Measurements from ENCODE around the gene DAP.

Gene DAP

GRCh38 chr5:10709409-10709808, 51.6 kb downstream of the DAP start:
- no peak for DNase-seq

GRCh38 chr5:10708189-10708944, 52.7 kb downstream of the DAP start:
- DNase-seq: no peak

- no peak for DNase-seq
Measured at GRCh38 chr5:10707198-10708142, 53.6 kb downstream of the DAP start.

GRCh38 chr5:10706326-10706725, 54.7 kb downstream of the DAP start:
- no peak for DNase-seq

GRCh38 chr5:10705747-10706146, 55.3 kb downstream of the DAP start:
- no peak for DNase-seq

- DNase-seq: no peak
Measured at GRCh38 chr5:10704949-10705621, 55.9 kb downstream of the DAP start.

DNA sequence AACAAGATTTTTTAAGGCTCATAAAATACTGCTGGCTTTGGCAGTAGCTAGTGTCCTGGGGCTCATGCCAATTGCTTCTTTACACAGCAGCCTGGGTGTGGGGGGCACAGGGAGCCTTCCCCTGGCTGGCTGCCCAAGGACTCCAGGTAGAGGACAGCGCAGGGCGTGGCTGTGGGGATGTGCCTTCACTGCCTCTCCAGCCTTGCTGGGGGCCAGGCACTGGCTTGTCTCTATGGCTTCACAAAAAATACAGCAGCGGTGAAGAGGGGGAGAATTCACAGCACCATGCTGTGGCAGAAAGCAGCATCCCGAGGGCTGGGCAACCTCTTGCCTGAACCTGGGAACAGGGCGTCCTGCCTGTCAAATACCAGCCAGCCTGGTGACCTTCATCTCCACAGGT, 57.4 kb downstream of the DAP start:
- DNase-seq: no peak

GRCh38 chr5:10702911-10703491, 58.0 kb downstream of the DAP start:
- DNase-seq: no peak

- no peak for DNase-seq
Measured at GRCh38 chr5:10702040-10702629, 58.9 kb downstream of the DAP start.

DNA sequence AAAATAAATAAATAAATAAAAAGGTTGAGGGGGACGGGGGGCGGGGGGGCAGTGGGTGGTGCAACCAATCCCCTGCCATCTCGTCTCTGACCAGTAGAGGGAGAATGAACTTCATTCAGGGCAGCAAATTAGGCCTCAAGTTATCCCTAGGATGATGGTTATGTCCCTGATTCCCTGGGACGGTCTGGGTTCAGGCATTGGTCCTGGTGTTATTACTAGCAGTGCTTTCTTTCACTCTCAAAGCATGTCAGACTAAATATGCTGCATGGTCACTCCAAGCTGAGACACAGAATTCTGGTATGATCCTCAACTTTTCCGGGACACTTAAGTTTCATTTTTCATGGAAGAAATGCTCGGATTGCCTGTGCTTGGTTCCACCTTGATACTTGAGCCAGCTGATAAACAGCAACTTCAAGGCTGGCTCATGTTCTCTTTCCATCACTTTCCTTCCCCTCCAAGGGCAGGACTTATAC, 59.4 kb downstream of the DAP start:
- peak; percentile 34 to 41 for DNase-seq

GRCh38 chr5:10700516-10700915, 60.5 kb downstream of the DAP start:
- no peak for DNase-seq

- DNase-seq: no peak
Measured at GRCh38 chr5:10699987-10700386, 61.0 kb downstream of the DAP start.

DNA sequence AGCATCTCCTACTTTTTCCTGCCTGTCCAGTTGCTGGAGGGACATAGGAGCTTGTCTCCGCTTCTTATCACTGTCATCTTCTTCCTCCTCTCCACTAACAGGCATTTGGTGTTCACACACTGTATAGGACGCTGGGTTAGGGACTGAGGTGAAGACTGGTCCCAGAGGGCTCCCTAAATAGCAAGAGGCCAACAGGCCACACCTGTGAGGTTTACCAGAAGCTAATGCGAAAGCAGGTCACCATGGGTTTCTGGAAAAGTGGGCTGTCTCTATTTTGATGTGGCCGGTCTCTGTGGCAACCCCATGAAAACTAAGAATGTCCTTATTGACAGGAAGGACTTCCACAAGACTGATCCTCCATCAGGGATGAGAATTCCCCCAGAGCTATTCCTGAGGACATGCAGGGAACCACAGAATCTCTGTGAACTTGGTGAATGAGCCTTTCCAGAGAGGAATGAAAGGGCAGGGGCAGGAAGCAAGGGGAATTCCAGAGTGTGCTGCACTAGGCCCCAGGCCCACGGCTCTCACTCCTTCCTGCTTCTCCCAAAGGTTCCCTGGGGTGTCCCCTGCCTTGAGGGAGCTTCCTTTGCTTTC, 61.7 kb downstream of the DAP start:
- no peak for DNase-seq

DNA sequence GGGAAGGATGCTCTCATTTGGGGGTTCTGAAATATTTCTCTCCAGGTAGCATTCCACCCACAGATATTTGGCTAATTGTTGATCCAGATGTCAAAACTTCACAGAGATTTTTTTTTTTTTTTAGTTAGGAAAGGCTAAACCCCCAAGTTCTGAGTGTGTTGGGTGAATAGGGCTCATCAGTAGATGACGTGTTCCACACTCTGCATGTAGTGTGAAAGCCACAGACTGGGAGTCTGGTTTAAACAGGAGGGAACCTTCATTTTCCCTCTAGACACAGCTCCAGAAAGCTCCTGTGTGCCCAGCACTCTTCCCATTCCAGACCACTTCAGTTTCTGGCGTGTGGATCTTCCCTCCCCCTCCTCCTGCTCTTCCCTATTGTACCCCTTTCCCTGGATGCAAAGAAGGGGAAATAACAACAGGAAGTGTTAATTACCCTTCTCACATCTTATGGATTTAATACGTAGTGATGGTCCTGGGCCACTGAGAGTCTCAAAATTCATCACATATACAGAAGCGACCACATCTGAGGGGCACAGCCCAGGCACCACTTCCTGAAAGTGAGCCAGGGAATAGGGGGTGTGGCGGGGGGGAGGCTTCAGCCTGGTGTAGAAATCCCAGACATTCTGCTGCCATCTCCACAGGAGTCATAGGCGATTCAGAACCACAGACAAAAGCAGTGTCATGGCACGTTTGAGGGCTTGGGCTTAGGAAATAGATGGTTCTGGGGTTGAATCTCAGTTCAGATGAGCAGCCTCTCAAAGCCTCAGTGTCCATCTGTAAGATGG, 65.1 kb downstream of the DAP start:
- DNase-seq: no peak

GRCh38 chr5:10695055-10695649, 65.9 kb downstream of the DAP start:
- peak in 1 of 2 experiments; percentile 38 for DNase-seq

DNA sequence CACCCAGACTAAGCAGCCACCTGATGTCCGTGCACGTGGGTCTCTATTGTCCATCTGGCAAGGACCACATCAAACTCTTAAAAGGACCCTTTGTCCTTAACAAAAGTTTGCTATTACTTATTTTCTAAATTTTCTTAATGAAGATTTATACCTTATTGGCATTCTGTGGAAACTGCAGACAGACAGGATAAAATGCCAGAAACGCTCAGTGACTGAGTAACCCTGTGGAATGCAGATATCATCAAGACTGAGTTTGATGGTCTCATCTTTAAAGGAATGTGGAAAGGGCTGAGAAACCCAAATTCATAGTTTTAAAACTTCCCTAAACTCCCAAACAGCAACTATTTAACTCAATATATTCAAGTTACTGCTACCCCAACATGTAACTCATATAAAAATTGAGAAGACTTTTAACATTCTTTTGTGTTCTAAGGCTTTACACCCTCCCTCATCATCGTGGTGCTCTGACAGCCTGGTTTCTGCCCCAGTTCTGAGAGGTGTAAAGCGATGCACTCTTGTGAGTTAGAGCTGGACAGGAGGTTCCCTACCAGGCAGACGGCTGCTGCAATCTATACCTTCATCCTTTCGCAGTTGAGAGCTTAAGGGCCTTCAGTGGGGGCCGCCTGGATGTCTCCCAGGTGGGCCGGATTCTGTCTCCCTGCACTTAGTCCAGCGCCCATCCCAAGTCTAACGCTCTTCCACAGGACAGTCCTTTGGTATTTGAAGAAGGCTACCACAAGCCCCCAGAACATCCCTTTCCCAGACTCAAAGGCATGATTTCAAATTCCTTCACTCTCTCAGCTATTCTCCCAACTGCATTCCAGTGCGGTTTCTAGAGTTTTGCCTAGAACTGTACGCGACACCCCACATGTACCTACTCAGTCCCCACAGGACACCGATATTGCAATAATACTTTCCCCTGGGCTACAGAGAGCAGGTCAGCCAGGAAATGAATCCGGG, 68.9 kb downstream of the DAP start:
- no peak for DNase-seq

DNA sequence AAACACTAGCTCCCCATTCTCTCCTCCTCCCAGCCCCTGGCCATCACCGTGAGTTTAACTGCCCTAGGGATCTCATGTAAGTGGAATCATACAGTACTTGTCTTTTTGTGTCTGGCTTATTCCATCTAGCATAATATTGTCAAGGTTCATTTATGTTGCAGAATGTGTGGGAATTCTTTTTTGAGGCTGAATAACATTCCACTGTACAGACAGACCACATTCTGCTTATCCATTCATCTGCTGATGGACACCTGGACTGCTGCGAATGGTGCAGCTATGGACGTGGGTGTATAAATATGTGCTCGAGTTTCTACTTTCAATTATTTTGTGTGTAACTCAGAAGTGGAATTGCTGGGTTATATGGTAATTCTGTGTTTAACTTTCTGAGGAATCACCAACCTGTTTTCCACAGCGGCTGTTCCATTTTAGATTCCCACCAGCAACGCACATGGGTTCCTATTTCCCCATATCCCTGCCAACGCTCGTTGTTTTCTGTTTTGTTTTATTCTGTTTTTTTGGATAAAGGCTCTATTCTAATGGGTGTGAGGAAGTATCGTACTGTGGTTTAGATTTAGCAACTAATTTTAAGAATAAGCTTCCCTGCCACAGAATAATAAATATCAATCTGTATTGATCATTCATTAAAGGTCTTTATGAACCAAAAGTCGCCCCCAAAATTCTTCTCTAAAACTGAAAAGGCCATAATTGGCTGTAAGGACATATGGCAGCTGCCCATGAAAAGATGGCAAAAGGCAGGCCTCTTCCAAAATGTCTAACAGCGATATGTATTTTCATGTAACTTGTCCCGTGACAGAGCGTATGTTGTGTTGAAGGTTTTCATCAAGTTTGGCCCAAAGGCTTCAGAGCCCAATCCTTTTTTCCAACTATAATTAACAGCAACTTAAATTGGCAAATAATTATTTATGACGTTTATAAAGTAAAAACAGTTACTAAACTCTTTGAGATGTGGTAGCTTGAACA, 70.3 kb downstream of the DAP start:
- no peak for DNase-seq

GRCh38 chr5:10689391-10690081, 71.5 kb downstream of the DAP start:
- peak; percentile 42 to 45 for DNase-seq

Measured in activated T-cell treated with anti-CD3 and anti-CD28 coated beads, Interleukin-2, amount 50 U/mL, for 48 hours (primary cell).